OCI-LY1 (cell line): ENCODE data around the gene SLC4A8.
A peak's percentile ranks its signal among the peaks of the same experiment; 100 is the strongest.
"Not testable (repeated sequence)": the region's sequence is repeated elsewhere in the genome, so short reads cannot be mapped to it uniquely, and the experiment has no call there.

ENCODE experiments used
- H2AFZ ChIP-seq: fragments of 200-600 bp; sonication (generic), shearing (Covaris generic); 2 replicates; pipeline ENCODE4 v1.6.0; 2014; ENCODE audit warnings: antibody characterized with exemption, mild to moderate bottlenecking, low read length
- H3F3A ChIP-seq: fragments of 200-600 bp; sonication (generic), shearing (Covaris generic); 2 replicates; pipeline ENCODE4 v1.6.0; 2014; ENCODE audit warnings: mild to moderate bottlenecking, antibody characterized with exemption, low read length, moderate library complexity; ENCODE audit not compliant: insufficient read depth
- H3K27ac ChIP-seq: fragments of 200-600 bp; sonication (generic); 2 replicates; pipeline ENCODE4 v1.5.1; 2014; ENCODE audit warnings: low read length, mixed run types, mild to moderate bottlenecking, low read depth; ENCODE audit not compliant: poor library complexity, severe bottlenecking
- H3K27me3 ChIP-seq: fragments of 200-600 bp; sonication (generic); 2 replicates; pipeline ENCODE4 v1.6.0; 2014; ENCODE audit warnings: antibody characterized with exemption, mild to moderate bottlenecking, low read length, moderate library complexity; ENCODE audit not compliant: insufficient read depth
- H3K36me3 ChIP-seq: fragments of 200-600 bp; sonication (generic); 2 replicates; pipeline ENCODE4 v1.6.1; 2014; ENCODE audit warnings: mild to moderate bottlenecking, antibody characterized with exemption, low read length, moderate library complexity, mixed read lengths; ENCODE audit not compliant: insufficient read depth
- H3K4me1 ChIP-seq: fragments of 200-600 bp; sonication (generic); 2 replicates; pipeline ENCODE4 v1.5.1; 2014; ENCODE audit warnings: mild to moderate bottlenecking, low read length, moderate library complexity; ENCODE audit not compliant: insufficient read depth, severe bottlenecking
- H3K4me2 ChIP-seq: fragments of 200-600 bp; sonication (generic), shearing (Covaris generic); 2 replicates; pipeline ENCODE4 v1.6.1; 2014; ENCODE audit warnings: low read length
- H3K4me3 ChIP-seq: fragments of 200-600 bp; sonication (generic); 2 replicates; pipeline ENCODE4 v1.5.1; 2014; ENCODE audit warnings: low read length, low read depth, mild to moderate bottlenecking, mixed read lengths; ENCODE audit not compliant: poor library complexity, severe bottlenecking
- H3K79me2 ChIP-seq: fragments of 200-600 bp; shearing (Covaris generic); 2 replicates; pipeline ENCODE4 v1.6.1; 2016; ENCODE audit warnings: mixed run types, low read length, mixed read lengths; ENCODE audit not compliant: insufficient read depth
- H3K9ac ChIP-seq: fragments of 200-600 bp; sonication (generic), shearing (Covaris generic); 2 replicates; pipeline ENCODE4 v1.6.1; 2014; ENCODE audit warnings: mild to moderate bottlenecking, low read length, mixed read lengths
- H3K9me2 ChIP-seq: fragments of 200-600 bp; sonication (generic), shearing (Covaris generic); 2 replicates; pipeline ENCODE4 v1.6.1; 2014; ENCODE audit warnings: low read depth, mild to moderate bottlenecking, low read length, mixed read lengths
- H3K9me3 ChIP-seq: fragments of 200-600 bp; shearing (Covaris generic); 2 replicates; pipeline ENCODE4 v1.6.1; 2014; ENCODE audit warnings: low read length, mixed read lengths
- H4K20me1 ChIP-seq: fragments of 200-600 bp; sonication (generic), shearing (Covaris generic); 2 replicates; pipeline ENCODE4 v1.6.0; 2016; ENCODE audit warnings: mild to moderate bottlenecking, low read length; ENCODE audit not compliant: insufficient read depth
- EZH2 ChIP-seq: fragments of 200-600 bp; sonication (generic), shearing (Covaris generic); IDR thresholded peaks from 2 replicates; pipeline ENCODE4 v1.8.0; 2017; ENCODE audit warnings: borderline replicate concordance, mixed run types, mild to moderate bottlenecking, antibody characterized with exemption, low read length, moderate library complexity, mixed read lengths
- TF ChIP-seq, protein P1 (sequence below): fragments of 200-600 bp; sonication (generic), shearing (Covaris generic); IDR thresholded peaks from 2 replicates; pipeline ENCODE4 v1.5.1; 2017; ENCODE audit warnings: mild to moderate bottlenecking, antibody characterized with exemption, low read length, moderate library complexity, mixed read lengths

SLC4A8 gene

DNA sequence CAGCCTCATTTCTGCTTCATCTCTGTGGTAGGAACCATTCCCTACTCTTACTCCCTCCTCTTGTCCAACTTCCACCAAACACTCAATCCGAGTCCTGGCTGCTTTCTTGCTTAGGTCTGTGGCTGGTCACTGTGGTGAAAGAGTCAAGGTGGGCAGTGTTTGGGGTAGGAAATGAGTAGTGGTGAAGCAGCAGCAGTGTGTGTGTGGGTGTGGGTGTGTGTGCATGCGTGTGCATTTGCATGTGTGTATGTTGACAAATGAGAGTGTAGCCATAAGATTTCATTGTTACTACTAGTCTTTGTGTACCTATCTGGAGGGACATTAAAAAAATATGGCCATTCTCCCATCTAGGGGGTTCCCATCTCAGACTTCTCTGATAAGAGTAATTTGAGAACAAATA is 87.8 kb downstream of the SLC4A8 start:
- Histone ChIP-seq H3K4me2 (no peak overlapping the region), H4K20me1 (no peaks in the 10 kb centered on the region), H3K4me1 (no peaks in the 10 kb centered on the region), H3K9me2 (no peaks in the 10 kb centered on the region), H3K36me3 (no peaks in the 10 kb centered on the region), H3K9ac (no peak overlapping the region), H2AFZ (no peak overlapping the region), H3F3A (no peaks in the 10 kb centered on the region), H3K27ac (no peak overlapping the region), H3K79me2 (no peaks in the 10 kb centered on the region), H3K4me3 (no peak overlapping the region), H3K9me3 (no peaks in the 10 kb centered on the region), H3K27me3 (no peaks in the 10 kb centered on the region)
- no peak for TF ChIP-seq EZH2
- TF ChIP-seq, protein P1, sequence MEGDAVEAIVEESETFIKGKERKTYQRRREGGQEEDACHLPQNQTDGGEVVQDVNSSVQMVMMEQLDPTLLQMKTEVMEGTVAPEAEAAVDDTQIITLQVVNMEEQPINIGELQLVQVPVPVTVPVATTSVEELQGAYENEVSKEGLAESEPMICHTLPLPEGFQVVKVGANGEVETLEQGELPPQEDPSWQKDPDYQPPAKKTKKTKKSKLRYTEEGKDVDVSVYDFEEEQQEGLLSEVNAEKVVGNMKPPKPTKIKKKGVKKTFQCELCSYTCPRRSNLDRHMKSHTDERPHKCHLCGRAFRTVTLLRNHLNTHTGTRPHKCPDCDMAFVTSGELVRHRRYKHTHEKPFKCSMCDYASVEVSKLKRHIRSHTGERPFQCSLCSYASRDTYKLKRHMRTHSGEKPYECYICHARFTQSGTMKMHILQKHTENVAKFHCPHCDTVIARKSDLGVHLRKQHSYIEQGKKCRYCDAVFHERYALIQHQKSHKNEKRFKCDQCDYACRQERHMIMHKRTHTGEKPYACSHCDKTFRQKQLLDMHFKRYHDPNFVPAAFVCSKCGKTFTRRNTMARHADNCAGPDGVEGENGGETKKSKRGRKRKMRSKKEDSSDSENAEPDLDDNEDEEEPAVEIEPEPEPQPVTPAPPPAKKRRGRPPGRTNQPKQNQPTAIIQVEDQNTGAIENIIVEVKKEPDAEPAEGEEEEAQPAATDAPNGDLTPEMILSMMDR, result no peak

DNA sequence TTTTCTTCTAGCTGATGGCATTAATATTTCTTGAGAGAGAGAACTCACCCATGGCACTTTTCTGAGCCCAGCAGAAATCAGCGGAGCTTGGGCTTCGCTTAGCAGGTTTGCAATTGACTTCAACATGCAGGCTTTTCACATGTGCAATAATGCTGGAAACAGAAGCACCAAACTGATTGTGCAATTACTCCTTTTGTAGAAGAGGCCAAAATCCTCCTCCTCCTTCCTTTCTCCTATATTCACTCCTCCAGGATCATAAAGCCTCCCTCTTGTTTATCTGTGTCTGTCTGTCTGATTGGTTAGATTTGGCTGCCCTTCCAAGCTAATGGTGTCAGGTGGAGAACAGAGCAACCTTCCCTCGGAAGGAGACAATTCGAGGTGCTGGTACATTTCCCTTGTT is 90.4 kb downstream of the SLC4A8 start:
- H4K20me1 ChIP-seq, H3K36me3 ChIP-seq, H3K4me2 ChIP-seq, H3K9me3 ChIP-seq, H2AFZ ChIP-seq, H3K27me3 ChIP-seq, H3K9ac ChIP-seq, H3K79me2 ChIP-seq, H3K9me2 ChIP-seq, H3K4me1 ChIP-seq, H3K4me3 ChIP-seq, H3F3A ChIP-seq, H3K27ac ChIP-seq: not testable (repeated sequence)

DNA sequence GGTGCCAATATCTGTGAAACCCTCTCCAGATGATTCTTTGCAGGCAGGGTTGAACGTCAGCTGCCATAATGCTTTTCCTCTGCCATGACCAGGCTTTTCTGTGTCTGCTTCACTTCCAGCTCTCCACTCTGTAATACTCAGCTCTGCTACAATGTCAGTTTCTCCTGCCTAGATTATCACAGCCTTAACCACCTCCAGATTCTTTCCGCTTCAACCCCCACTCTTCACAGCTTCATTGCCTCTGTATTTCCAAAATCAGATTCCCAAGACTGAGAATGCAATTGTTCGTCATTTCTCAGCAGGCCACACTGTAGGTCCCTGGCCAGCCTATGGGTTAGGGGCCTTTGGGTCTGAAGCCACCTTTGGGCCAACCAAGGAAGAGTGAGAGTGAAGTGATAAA is 92.7 kb downstream of the SLC4A8 start:
- Histone ChIP-seq H3K4me1 (no peaks in the 10 kb centered on the region), H3K27me3 (no peaks in the 10 kb centered on the region), H4K20me1 (no peaks in the 10 kb centered on the region), H3K9ac (no peak overlapping the region), H3K27ac (no peak overlapping the region), H3K4me2 (no peak overlapping the region), H3K4me3 (no peak overlapping the region), H3K79me2 (no peaks in the 10 kb centered on the region), H3K36me3 (no peaks in the 10 kb centered on the region), H2AFZ (no peak overlapping the region), H3K9me3 (no peaks in the 10 kb centered on the region), H3F3A (no peaks in the 10 kb centered on the region), H3K9me2 (no peaks in the 10 kb centered on the region)
- TF ChIP-seq EZH2, result no peak
- TF ChIP-seq, protein P1, result no peak

DNA sequence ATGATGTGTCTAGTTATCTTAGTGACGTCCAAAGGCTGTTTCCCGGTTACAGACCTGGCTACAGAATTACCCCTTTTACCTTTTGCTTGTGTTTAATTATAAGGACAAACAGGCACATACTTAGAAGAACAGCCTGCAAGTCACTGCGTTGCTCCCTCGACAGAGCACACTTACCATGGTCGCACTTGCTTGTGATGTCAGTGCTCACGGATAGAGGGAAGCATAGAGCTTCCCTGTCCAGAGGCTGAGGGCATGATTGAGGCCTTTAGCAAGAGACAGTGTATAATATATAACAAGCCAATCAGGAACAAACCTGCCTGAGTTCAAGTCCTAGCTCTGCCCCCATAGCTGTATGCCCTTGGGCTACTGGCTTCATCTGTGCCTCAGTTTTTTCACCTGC is 93.2 kb downstream of the SLC4A8 start:
- Histone ChIP-seq H3K9me3 (no peaks in the 10 kb centered on the region), H2AFZ (no peak overlapping the region), H3K79me2 (no peaks in the 10 kb centered on the region), H3K9me2 (no peaks in the 10 kb centered on the region), H3F3A (no peaks in the 10 kb centered on the region), H3K4me2 (no peak overlapping the region), H3K9ac (no peak overlapping the region), H4K20me1 (no peaks in the 10 kb centered on the region), H3K4me3 (no peak overlapping the region), H3K36me3 (no peaks in the 10 kb centered on the region), H3K27me3 (no peaks in the 10 kb centered on the region), H3K27ac (no peak overlapping the region), H3K4me1 (no peaks in the 10 kb centered on the region)
- no peak for TF ChIP-seq EZH2
- TF ChIP-seq, protein P1, result peak; percentile 32
